Measurements from ENCODE around the gene HSPE1.

Gene HSPE1

DNA sequence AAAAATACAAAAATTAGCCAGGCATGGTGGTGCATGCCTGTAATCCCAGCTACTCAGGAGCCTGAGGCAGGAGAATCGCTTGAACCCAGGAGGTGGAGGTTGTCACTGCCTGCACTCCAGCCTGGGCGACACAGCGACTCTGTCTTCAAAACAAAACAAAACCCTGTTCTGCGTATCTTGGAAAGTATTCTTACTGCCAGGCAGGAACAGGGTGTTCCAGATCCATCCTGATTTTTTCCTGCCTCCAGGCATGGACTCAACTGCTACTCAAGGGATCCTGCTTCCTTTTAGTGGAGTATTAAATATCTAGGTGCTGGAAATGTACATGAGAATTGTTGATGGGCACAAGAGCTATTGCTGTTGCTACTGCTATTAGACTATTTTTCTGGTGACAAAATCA, 12.8 kb upstream of the HSPE1 start:
- no peak for TF ChIP-seq TCF12 (IDR thresholded peaks at IDR 0.05; ENCODE audit: low read depth)

DNA sequence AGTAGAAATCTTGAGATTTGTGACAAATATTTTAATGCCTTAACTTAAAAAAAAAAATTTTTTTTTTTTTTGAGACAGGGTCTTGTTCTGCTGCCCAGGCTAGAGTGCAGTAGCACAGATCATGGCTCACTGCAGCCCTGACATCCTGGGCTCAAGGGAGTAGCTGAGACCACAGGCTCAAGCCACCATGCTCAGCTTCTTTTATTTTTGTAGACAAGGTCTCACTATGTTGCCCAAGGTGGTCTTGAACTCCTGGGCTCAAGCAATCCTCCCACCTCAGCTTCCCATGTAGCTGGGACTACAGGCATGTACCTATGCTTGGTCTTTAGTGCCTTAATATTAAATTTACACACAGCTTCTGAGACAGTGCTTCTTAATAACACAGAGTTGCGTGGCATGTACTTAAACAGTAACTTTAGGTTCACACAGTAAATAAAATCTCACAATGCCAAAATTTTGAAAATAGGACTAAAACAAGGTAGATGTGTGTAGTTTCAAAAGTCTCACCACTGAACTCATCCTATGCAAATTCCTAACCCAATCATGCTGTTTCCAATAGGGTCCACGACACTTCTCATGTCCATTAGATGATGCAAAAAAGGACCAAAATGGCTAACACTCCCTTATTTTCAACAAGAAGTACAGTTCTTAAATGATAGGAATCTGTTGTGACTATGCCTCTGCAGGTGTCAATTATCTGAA, 4.6 kb upstream of the HSPE1 start:
- TF ChIP-seq TAF1 (IDR thresholded peaks at IDR 0.05; ENCODE audit: low read depth) (no peak), USF1 (IDR thresholded peaks at IDR 0.05) (no peak), CEBPB (IDR thresholded peaks at IDR 0.05) (no peak), EP300 (IDR thresholded peaks at IDR 0.05; ENCODE audit: borderline replicate concordance) (no peak), TCF12 (IDR thresholded peaks at IDR 0.05; ENCODE audit: low read depth) (no peak), TEAD4 (IDR thresholded peaks at IDR 0.05) (no peak), YY1 (IDR thresholded peaks at IDR 0.05; ENCODE audit: low read depth) (no peak), RAD21 (IDR thresholded peaks at IDR 0.05; ENCODE audit: low read depth) (no peak), ZBTB7A (IDR thresholded peaks at IDR 0.05; ENCODE audit: low read depth) (no peak), CREB1 (IDR thresholded peaks at IDR 0.05; ENCODE audit: low read depth) (no peak)
- TF ChIP-seq, protein P1, sequence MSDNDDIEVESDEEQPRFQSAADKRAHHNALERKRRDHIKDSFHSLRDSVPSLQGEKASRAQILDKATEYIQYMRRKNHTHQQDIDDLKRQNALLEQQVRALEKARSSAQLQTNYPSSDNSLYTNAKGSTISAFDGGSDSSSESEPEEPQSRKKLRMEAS (IDR thresholded peaks at IDR 0.05), result no peak
- TF ChIP-seq, protein P2, sequence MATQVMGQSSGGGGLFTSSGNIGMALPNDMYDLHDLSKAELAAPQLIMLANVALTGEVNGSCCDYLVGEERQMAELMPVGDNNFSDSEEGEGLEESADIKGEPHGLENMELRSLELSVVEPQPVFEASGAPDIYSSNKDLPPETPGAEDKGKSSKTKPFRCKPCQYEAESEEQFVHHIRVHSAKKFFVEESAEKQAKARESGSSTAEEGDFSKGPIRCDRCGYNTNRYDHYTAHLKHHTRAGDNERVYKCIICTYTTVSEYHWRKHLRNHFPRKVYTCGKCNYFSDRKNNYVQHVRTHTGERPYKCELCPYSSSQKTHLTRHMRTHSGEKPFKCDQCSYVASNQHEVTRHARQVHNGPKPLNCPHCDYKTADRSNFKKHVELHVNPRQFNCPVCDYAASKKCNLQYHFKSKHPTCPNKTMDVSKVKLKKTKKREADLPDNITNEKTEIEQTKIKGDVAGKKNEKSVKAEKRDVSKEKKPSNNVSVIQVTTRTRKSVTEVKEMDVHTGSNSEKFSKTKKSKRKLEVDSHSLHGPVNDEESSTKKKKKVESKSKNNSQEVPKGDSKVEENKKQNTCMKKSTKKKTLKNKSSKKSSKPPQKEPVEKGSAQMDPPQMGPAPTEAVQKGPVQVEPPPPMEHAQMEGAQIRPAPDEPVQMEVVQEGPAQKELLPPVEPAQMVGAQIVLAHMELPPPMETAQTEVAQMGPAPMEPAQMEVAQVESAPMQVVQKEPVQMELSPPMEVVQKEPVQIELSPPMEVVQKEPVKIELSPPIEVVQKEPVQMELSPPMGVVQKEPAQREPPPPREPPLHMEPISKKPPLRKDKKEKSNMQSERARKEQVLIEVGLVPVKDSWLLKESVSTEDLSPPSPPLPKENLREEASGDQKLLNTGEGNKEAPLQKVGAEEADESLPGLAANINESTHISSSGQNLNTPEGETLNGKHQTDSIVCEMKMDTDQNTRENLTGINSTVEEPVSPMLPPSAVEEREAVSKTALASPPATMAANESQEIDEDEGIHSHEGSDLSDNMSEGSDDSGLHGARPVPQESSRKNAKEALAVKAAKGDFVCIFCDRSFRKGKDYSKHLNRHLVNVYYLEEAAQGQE (IDR thresholded peaks at IDR 0.05; ENCODE audit: low read depth), result no peak

DNA sequence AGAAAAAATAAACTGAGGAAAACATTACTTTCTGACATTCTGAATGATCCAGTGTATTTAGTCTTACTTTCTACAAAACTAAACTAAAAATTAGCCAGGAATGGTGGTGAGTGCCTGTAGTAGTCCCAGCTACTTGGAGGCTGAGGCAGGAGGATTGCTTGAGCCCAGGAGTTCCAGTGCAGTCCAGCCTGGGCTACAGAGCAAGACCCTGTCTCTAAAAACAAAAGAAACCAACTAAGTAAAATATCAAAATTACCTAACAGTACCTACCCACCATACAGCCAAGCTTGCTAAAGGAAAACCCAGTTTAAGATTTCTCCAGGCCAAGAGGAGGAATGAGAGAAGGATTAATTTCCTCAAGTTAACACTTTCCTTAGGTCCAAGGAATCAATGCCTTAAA, 3.5 kb upstream of the HSPE1 start:
- no peak for TF ChIP-seq ZBTB7A (IDR thresholded peaks at IDR 0.05; ENCODE audit: low read depth)
- TF ChIP-seq TCF12 (IDR thresholded peaks at IDR 0.05; ENCODE audit: low read depth), result no peak
- no peak for TF ChIP-seq TEAD4 (IDR thresholded peaks at IDR 0.05)
- no peak for TF ChIP-seq USF1 (IDR thresholded peaks at IDR 0.05)
- TF ChIP-seq CEBPB (IDR thresholded peaks at IDR 0.05), result no peak
- TF ChIP-seq, protein P1 (IDR thresholded peaks at IDR 0.05), result no peak
- no peak for TF ChIP-seq FOXM1 (IDR thresholded peaks at IDR 0.05; ENCODE audit: borderline replicate concordance, low read depth)
- TF ChIP-seq NFIC (IDR thresholded peaks at IDR 0.05), result no peak
- no peak for TF ChIP-seq EGR1 (IDR thresholded peaks at IDR 0.05)
- no peak for TF ChIP-seq YY1 (IDR thresholded peaks at IDR 0.05; ENCODE audit: low read depth)
- TF ChIP-seq EP300 (IDR thresholded peaks at IDR 0.05; ENCODE audit: borderline replicate concordance), result no peak

DNA sequence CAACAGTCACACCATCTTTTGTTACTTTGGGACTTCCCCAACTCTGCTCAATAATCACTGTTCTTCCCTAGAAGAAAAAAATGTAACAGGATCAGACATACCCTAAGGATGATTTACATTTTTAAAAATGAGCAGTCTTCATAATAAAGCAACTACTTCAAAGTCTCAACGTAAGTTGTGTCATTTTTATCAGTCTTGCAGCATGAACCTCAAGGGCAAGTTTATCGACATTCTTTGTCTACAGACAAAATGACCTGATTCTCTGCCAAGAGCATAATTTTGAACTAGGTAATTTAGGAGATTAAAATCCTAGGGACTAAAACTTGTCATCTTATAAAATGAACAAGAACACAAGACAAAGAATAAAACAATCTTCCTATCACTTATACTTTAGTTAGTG, 2.9 kb upstream of the HSPE1 start:
- TF ChIP-seq ZBTB7A (IDR thresholded peaks at IDR 0.05; ENCODE audit: low read depth) (no peak), CREB1 (IDR thresholded peaks at IDR 0.05; ENCODE audit: low read depth) (no peak), NFIC (IDR thresholded peaks at IDR 0.05) (no peak), YY1 (IDR thresholded peaks at IDR 0.05; ENCODE audit: low read depth) (no peak), TCF12 (IDR thresholded peaks at IDR 0.05; ENCODE audit: low read depth) (no peak), EGR1 (IDR thresholded peaks at IDR 0.05) (no peak), RAD21 (IDR thresholded peaks at IDR 0.05; ENCODE audit: low read depth) (no peak), CEBPB (IDR thresholded peaks at IDR 0.05) (no peak), EP300 (IDR thresholded peaks at IDR 0.05; ENCODE audit: borderline replicate concordance) (no peak), USF1 (IDR thresholded peaks at IDR 0.05) (no peak), FOXM1 (IDR thresholded peaks at IDR 0.05; ENCODE audit: borderline replicate concordance, low read depth) (no peak), TEAD4 (IDR thresholded peaks at IDR 0.05) (no peak)

DNA sequence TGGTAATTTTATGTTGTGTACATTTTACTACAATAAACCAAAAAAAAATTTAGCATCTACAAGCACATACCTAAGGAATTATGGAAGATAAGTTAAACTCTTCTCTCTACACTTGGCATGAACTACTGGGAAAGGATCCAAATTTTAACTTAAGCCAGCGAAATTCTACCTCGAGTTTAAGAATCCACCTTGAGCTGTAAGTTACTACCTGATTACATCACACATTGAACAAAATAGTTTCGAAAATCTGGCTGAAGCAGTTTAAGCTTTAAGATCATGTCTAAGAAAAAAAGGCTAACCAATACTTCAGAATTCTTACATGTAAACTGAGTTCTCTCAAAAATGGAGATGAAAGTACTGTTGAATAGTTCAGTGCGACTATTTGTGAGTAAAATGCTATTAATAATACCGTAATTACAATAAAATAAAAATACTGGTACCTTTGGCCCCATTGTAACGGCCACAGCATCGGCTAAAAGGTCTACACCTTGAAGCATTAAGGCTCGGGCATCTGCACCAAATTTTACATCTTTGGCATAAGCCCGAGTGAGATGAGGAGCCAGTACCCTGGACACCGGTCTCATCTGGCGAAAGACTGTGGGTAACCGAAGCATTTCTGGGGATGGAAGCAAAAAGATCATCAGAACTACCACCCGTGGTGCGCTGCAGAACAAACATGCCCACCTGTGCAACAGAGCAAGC, 1.8 kb upstream of the HSPE1 start:
- TF ChIP-seq EP300 (IDR thresholded peaks at IDR 0.05; ENCODE audit: borderline replicate concordance) (no peak), FOXM1 (IDR thresholded peaks at IDR 0.05; ENCODE audit: borderline replicate concordance, low read depth) (no peak), TCF12 (IDR thresholded peaks at IDR 0.05; ENCODE audit: low read depth) (no peak), CEBPB (IDR thresholded peaks at IDR 0.05) (no peak), YY1 (IDR thresholded peaks at IDR 0.05; ENCODE audit: low read depth) (no peak), ZBTB7A (IDR thresholded peaks at IDR 0.05; ENCODE audit: low read depth) (no peak), TAF1 (IDR thresholded peaks at IDR 0.05; ENCODE audit: low read depth) (no peak), RAD21 (IDR thresholded peaks at IDR 0.05; ENCODE audit: low read depth) (no peak), USF1 (IDR thresholded peaks at IDR 0.05) (no peak), CREB1 (IDR thresholded peaks at IDR 0.05; ENCODE audit: low read depth) (no peak)
- TF ChIP-seq, protein P1 (IDR thresholded peaks at IDR 0.05), result no peak
